Hepatocyte (in vitro differentiated cells): ENCODE results near the gene SLC38A2. TPM values are rescaled to one million over a fixed set of nuclear protein-coding genes. Genes with fewer than 3 reads are reported as not detected.
A peak's percentile ranks its signal among the peaks of the same experiment; 100 is the strongest.

Experiments
- DNase-seq: peaks from one replicate; pipeline ENCODE4 v3.0.0-alpha.2; 2016; ENCODE audit warnings: low spot score
- H2AFZ ChIP-seq: fragments of 200-600 bp; sonication (generic); 2 replicates; pipeline ENCODE4 v1.6.0; 2016; ENCODE audit warnings: antibody characterized with exemption, mild to moderate bottlenecking
- H3K27ac ChIP-seq: fragments of 200-600 bp; sonication (generic); 2 replicates; pipeline ENCODE4 v1.5.1; 2016; ENCODE audit warnings: mild to moderate bottlenecking
- H3K27me3 ChIP-seq: fragments of 200-600 bp; sonication (generic); 2 replicates; pipeline ENCODE4 v1.6.1; 2016
- H3K36me3 ChIP-seq: fragments of 200-600 bp; sonication (generic); replicated peaks from 2 replicates; pipeline ENCODE4 v1.5.1; 2016; ENCODE audit warnings: low read depth; ENCODE audit not compliant: insufficient read depth
- H3K4me1 ChIP-seq: fragments of 200-600 bp; sonication (generic); 2 replicates; pipeline ENCODE4 v1.5.1; 2016; ENCODE audit warnings: mild to moderate bottlenecking, moderate library complexity; ENCODE audit not compliant: insufficient read depth
- H3K4me2 ChIP-seq: fragments of 200-600 bp; sonication (generic); 2 replicates; pipeline ENCODE4 v1.6.0; 2016
- H3K4me3 ChIP-seq: fragments of 200-600 bp; sonication (generic); 2 replicates; pipeline ENCODE4 v1.5.1; 2016; ENCODE audit warnings: mild to moderate bottlenecking
- H3K79me2 ChIP-seq: fragments of 200-600 bp; sonication (generic); 2 replicates; pipeline ENCODE4 v1.6.0; 2017; ENCODE audit warnings: mild to moderate bottlenecking
- H3K9me2 ChIP-seq: fragments of 200-600 bp; sonication (generic); replicated peaks from 2 replicates; pipeline ENCODE4 v1.6.0; 2017; ENCODE audit warnings: mild to moderate bottlenecking; ENCODE audit not compliant: insufficient read depth
- H3K9me3 ChIP-seq: fragments of 200-600 bp; sonication (generic); 2 replicates; pipeline ENCODE4 v1.5.1; 2016; ENCODE audit warnings: low read depth, mild to moderate bottlenecking
- H4K20me1 ChIP-seq: fragments of 200-600 bp; sonication (generic); 2 replicates; pipeline ENCODE4 v1.6.0; 2016; ENCODE audit warnings: mild to moderate bottlenecking; ENCODE audit not compliant: insufficient read depth, poor library complexity, severe bottlenecking
- CTCF ChIP-seq: fragments of 200-600 bp; sonication (generic); IDR thresholded peaks from 2 replicates; pipeline ENCODE4 v1.5.1; 2016; ENCODE audit warnings: antibody characterized with exemption, mild to moderate bottlenecking; ENCODE audit not compliant: poor library complexity
- EZH2 ChIP-seq: fragments of 200-600 bp; sonication (generic); IDR thresholded peaks from 2 replicates; pipeline ENCODE4 v1.6.1; 2016; ENCODE audit warnings: antibody characterized with exemption, mild to moderate bottlenecking, borderline replicate concordance
- EZH2phosphoT487 ChIP-seq: fragments of 200-600 bp; sonication (generic); IDR thresholded peaks from one replicate; pipeline ENCODE4 v1.6.1; 2018; ENCODE audit warnings: antibody characterized with exemption, mild to moderate bottlenecking, low read depth, moderate library complexity; ENCODE audit not compliant: unreplicated experiment, severe bottlenecking
- WGBS: methylation state at CpG from one replicate; pipeline ENCODE4 v1.1.6; 2016; ENCODE audit warnings: low lambda C conversion rate; ENCODE audit errors: missing lambda C conversion rate; 5-methylcytosine and 5-hydroxymethylcytosine counted together
- polyA plus RNA-seq: library from polyadenylated mRNA; unstranded; fragments of >200 nt; fragmentation: Nextera tagmentation; extraction: Ambion mirVana; gene quantifications from 2 replicates; pipeline ENCODE4 v1.2.1, GENCODE V29; 2016
- total RNA-seq: library from RNA; depleted of rRNA; stranded (reverse); fragments of >200 nt; gene quantifications from 2 replicates; pipeline ENCODE4 v1.2.3, GENCODE V29; 2014

Gene SLC38A2
- total and polyA plus RNA-seq, 2 experiments from 2014 or later = 139 to 373 TPM

GRCh38 chr12:46404225-46404631 is 31.7 kb upstream of the SLC38A2 start:
- H2AFZ ChIP-seq = no peak overlapping the region
- no peaks in the 10 kb centered on the region for H3K79me2 ChIP-seq
- no peaks in the 10 kb centered on the region for H3K9me3 ChIP-seq
- H3K4me3 ChIP-seq = no peak overlapping the region
- H3K27me3 ChIP-seq = no peaks in the 10 kb centered on the region
- H3K9me2 ChIP-seq = no peaks in the 10 kb centered on the region
- H4K20me1 ChIP-seq = no peaks in the 10 kb centered on the region
- H3K4me2 ChIP-seq = no peak overlapping the region
- H3K4me1 ChIP-seq = peaks cover 26% of the 10 kb centered on the region
- no peak overlapping the region for H3K27ac ChIP-seq
- WGBS = 83% methylated on average over 1 of the region's 1 CpG
- DNase-seq = no peak
- H3K36me3 ChIP-seq = no peaks in the 10 kb centered on the region
- TF ChIP-seq EZH2phosphoT487 (no peak), EZH2 (no peak)

- Histone ChIP-seq H3K79me2 (no peaks in the 10 kb centered on the region), H3K27ac (peak overlapping the region; percentile 59), H3K27me3 (no peaks in the 10 kb centered on the region), H3K4me1 (peaks cover 26% of the 10 kb centered on the region), H2AFZ (no peak overlapping the region), H3K9me2 (no peaks in the 10 kb centered on the region), H3K36me3 (no peaks in the 10 kb centered on the region), H4K20me1 (no peaks in the 10 kb centered on the region), H3K9me3 (no peaks in the 10 kb centered on the region), H3K4me3 (no peak overlapping the region), H3K4me2 (no peak overlapping the region)
- no peak for TF ChIP-seq CTCF
- TF ChIP-seq EZH2 = no peak
- no peak for TF ChIP-seq EZH2phosphoT487
- DNase-seq = no peak
Measured at GRCh38 chr12:46403719-46404070, 31.1 kb upstream of the SLC38A2 start.

- DNase-seq = no peak
- Histone ChIP-seq H3K27me3 (no peaks in the 10 kb centered on the region), H2AFZ (no peak overlapping the region), H3K27ac (peak overlapping the region; percentile 59), H4K20me1 (no peaks in the 10 kb centered on the region), H3K4me1 (peaks cover 26% of the 10 kb centered on the region), H3K9me2 (no peaks in the 10 kb centered on the region), H3K4me2 (peak overlapping the region; percentile 49), H3K36me3 (no peaks in the 10 kb centered on the region), H3K4me3 (no peak overlapping the region), H3K9me3 (no peaks in the 10 kb centered on the region), H3K79me2 (no peaks in the 10 kb centered on the region)
- 42% methylated on average over 3 of the region's 3 CpGs for WGBS
- TF ChIP-seq EZH2 = no peak
- TF ChIP-seq CTCF = no peak
- no peak for TF ChIP-seq EZH2phosphoT487
Measured at GRCh38 chr12:46402941-46403718, 30.6 kb upstream of the SLC38A2 start.

GRCh38 chr12:46402451-46402850 is 29.9 kb upstream of the SLC38A2 start:
- Histone ChIP-seq H4K20me1 (no peaks in the 10 kb centered on the region), H3K9me2 (no peaks in the 10 kb centered on the region), H3K4me3 (no peak overlapping the region), H3K9me3 (no peaks in the 10 kb centered on the region), H3K27me3 (no peaks in the 10 kb centered on the region), H3K4me2 (peak overlapping the region; percentile 49), H3K79me2 (no peaks in the 10 kb centered on the region), H3K4me1 (peaks cover 26% of the 10 kb centered on the region), H3K36me3 (no peaks in the 10 kb centered on the region), H2AFZ (no peak overlapping the region), H3K27ac (peak overlapping the region; percentile 59)
- no peak for DNase-seq
- TF ChIP-seq EZH2phosphoT487 (no peak), CTCF (no peak), EZH2 (no peak)
- 33% methylated on average over 2 of the region's 2 CpGs for WGBS
